Panc1 (cell line): Measurements from ENCODE around the gene PEPD. TPM values are rescaled to one million over a fixed set of nuclear protein-coding genes. Genes with fewer than 3 reads are reported as not detected.

Experiments used
- ATAC-seq: fragments of 200-7000 bp; cut with Tn5 transposase; 2 replicates; pipeline ENCODE4 v1.9.1; 2020; ENCODE audit warnings: mild to moderate bottlenecking, moderate library complexity
- BruUV-seq: library from RNA; stranded (reverse); fragments of 400-500 nt; replicated peaks from 2 replicates; lab custom pipeline; 2021; lab: Mats Ljungman, UMichigan
- CTCF ChIA-PET: fragments of 300-600 bp; sonication (Branson Sonifier 250); formaldehyde crosslinking; loops from one replicate; lab custom pipeline; 2022; ENCODE audit warnings: antibody characterized with exemption; lab: Charles Lee
- POLR2A ChIA-PET: fragments of 300-600 bp; sonication (Branson Sonifier 250); formaldehyde crosslinking; loops from one replicate; lab custom pipeline; 2022; ENCODE audit warnings: antibody characterized with exemption; lab: Charles Lee
- DNase-seq: peaks from one replicate; pipeline ENCODE4 v3.0.0-alpha.2; 2010; ENCODE audit warnings: low read depth, low spot score
- H3K27ac ChIP-seq: 2 replicates; pipeline ENCODE4 v1.5.1; 2011; ENCODE audit warnings: mild to moderate bottlenecking, low read length, inconsistent platforms
- H3K27me3 ChIP-seq: fragments of 200-500 bp; sonication (Bioruptor generic); 2 replicates; pipeline ENCODE4 v1.6.0; 2014; ENCODE audit warnings: low read length, inconsistent platforms; ENCODE audit not compliant: control insufficient read depth, insufficient read depth
- H3K36me3 ChIP-seq: fragments of 200-500 bp; sonication (Bioruptor generic); 2 replicates; pipeline ENCODE4 v1.5.1; 2014; ENCODE audit warnings: inconsistent platforms, mild to moderate bottlenecking, low read length, moderate library complexity; ENCODE audit not compliant: control insufficient read depth, insufficient read depth
- H3K4me1 ChIP-seq: 2 replicates; pipeline ENCODE4 v1.5.1; 2011; ENCODE audit warnings: inconsistent platforms, mild to moderate bottlenecking, low read length, moderate library complexity; ENCODE audit not compliant: control insufficient read depth, insufficient read depth
- H3K4me3 ChIP-seq, 2 experiments: 2 replicates each; pipeline ENCODE4 v1.5.1; 2011 to 2012; ENCODE audit warnings: low read depth in 2 of 2, low read length in 2 of 2, mild to moderate bottlenecking in 2 of 2, inconsistent platforms in 1 of 2, moderate library complexity in 1 of 2
- H3K9me3 ChIP-seq: fragments of 200-500 bp; sonication (Bioruptor generic); 2 replicates; pipeline ENCODE4 v1.5.1; 2014; ENCODE audit warnings: low read depth, mild to moderate bottlenecking, inconsistent platforms, low read length, moderate library complexity; ENCODE audit not compliant: control insufficient read depth, insufficient read depth
- CTCF ChIP-seq: fragments of 450-650 bp; IDR thresholded peaks from 2 replicates; pipeline ENCODE4 v1.5.1; 2017; ENCODE audit warnings: mild to moderate bottlenecking
- POLR2AphosphoS5 ChIP-seq: IDR thresholded peaks from 2 replicates; pipeline ENCODE4 v1.6.1; 2012; ENCODE audit warnings: mild to moderate bottlenecking, low read depth, low read length, moderate library complexity
- REST ChIP-seq, 2 experiments: IDR thresholded peaks; 2 replicates each; pipeline ENCODE4 v1.6.1; 2011 to 2012; ENCODE audit warnings: low read depth in 2 of 2, control low read depth in 1 of 2, low read length in 1 of 2, mild to moderate bottlenecking in 1 of 2, moderate library complexity in 1 of 2; ENCODE audit not compliant: insufficient read depth in 1 of 2
- SIN3A ChIP-seq: IDR thresholded peaks from 2 replicates; pipeline ENCODE4 v1.6.1; 2012; ENCODE audit warnings: low read depth, mild to moderate bottlenecking, low read length, moderate library complexity, borderline replicate concordance; ENCODE audit not compliant: insufficient read depth
- TCF7L2 ChIP-seq: IDR thresholded peaks from 2 replicates; pipeline ENCODE4 v1.6.1; 2011; ENCODE audit warnings: mild to moderate bottlenecking, low read depth, low read length, inconsistent platforms
- in situ Hi-C: cut with HindIII; loops from 2 replicates; pipeline ENCODE4 v1.10.0; 2016; ENCODE audit warnings: low sequenced_read_pairs, low pct_unique_long_range_greater_than_20kb
- intact Hi-C: fragments of 100-400 bp; cut with micrococcal nuclease; formaldehyde crosslinking; loops from one replicate; pipeline ENCODE4 v1.10.0; 2022; ENCODE audit not compliant: unreplicated experiment
- total RNA-seq: library from RNA; stranded (reverse); gene quantifications from one replicate; pipeline ENCODE4 v1.2.1, GENCODE V29; 2021; ENCODE audit not compliant: unreplicated experiment

The PEPD gene
- total RNA-seq, 1 experiment from 2014 or later, result 102 TPM

- POLR2A ChIA-PET, result no interaction called here
- no peaks in the 10 kb centered on the region for H3K36me3 ChIP-seq
- no peak overlapping the region for H3K27ac ChIP-seq
- H3K4me1 ChIP-seq, result peaks cover 13% of the 10 kb centered on the region
- no peak for ATAC-seq
- H3K9me3 ChIP-seq, result no peaks in the 10 kb centered on the region
- no peak for DNase-seq
- intact Hi-C loops, result no loop called here
- no TSS peak for BruUV-seq
- CTCF ChIA-PET, result interaction anchor here (0.5 to 0.9 kb wide), 2 partner anchors 165 to 309 kb away, joined by 3 read pairs; no protein-coding TSS in a partner anchor
- TF ChIP-seq REST (IDR thresholded peaks at IDR 0.05; ENCODE audit: insufficient read depth in 1 of 2, low read depth in 2 of 2, low read length in 1 of 2), result no peak
- no peak for TF ChIP-seq SIN3A
- no peak for TF ChIP-seq POLR2AphosphoS5
- no peak for TF ChIP-seq CTCF
- TF ChIP-seq TCF7L2, result no peak
- no peak overlapping the region for H3K4me3 ChIP-seq
- no peaks in the 10 kb centered on the region for H3K27me3 ChIP-seq
- in situ Hi-C loops, result no loop called here
Observed at GRCh38 chr19:33399745-33400681, 121.6 kb downstream of the PEPD start.

GRCh38 chr19:33399081-33399744 lies 122.4 kb downstream of the PEPD start:
- Histone ChIP-seq H3K9me3 (no peaks in the 10 kb centered on the region), H3K27ac (no peak overlapping the region), H3K36me3 (no peaks in the 10 kb centered on the region), H3K27me3 (no peaks in the 10 kb centered on the region), H3K4me3 (no peak overlapping the region), H3K4me1 (peaks cover 21% of the 10 kb centered on the region)
- ATAC-seq (no peak), DNase-seq (no peak)
- CTCF ChIA-PET, result interaction anchor here (0.5 to 0.9 kb wide), 2 partner anchors 164 to 308 kb away, joined by 3 read pairs; no protein-coding TSS in a partner anchor
- BruUV-seq, result no TSS peak
- in situ Hi-C loops (no loop called here), intact Hi-C loops (no loop called here)
- POLR2A ChIA-PET, result interaction anchor here (0.5 kb wide), 1 partner anchor 270 kb away, joined by 3 read pairs; no protein-coding TSS in a partner anchor
- TF ChIP-seq REST (IDR thresholded peaks at IDR 0.05; ENCODE audit: insufficient read depth in 1 of 2, low read depth in 2 of 2, low read length in 1 of 2) (no peak), SIN3A (no peak), CTCF (no peak), POLR2AphosphoS5 (no peak), TCF7L2 (no peak)
